NCI-H2227 (cell line): ENCODE data around the gene RUNDC1.
"Not testable (repeated sequence)": the region's sequence is repeated elsewhere in the genome, so short reads cannot be mapped to it uniquely, and the experiment has no call there.

Experiments used
- DNase-seq: peaks from one replicate; lab custom pipeline; 2025; ENCODE audit not compliant: unreplicated experiment; lab: John Stamatoyannopoulos, UW

RUNDC1 gene

DNA sequence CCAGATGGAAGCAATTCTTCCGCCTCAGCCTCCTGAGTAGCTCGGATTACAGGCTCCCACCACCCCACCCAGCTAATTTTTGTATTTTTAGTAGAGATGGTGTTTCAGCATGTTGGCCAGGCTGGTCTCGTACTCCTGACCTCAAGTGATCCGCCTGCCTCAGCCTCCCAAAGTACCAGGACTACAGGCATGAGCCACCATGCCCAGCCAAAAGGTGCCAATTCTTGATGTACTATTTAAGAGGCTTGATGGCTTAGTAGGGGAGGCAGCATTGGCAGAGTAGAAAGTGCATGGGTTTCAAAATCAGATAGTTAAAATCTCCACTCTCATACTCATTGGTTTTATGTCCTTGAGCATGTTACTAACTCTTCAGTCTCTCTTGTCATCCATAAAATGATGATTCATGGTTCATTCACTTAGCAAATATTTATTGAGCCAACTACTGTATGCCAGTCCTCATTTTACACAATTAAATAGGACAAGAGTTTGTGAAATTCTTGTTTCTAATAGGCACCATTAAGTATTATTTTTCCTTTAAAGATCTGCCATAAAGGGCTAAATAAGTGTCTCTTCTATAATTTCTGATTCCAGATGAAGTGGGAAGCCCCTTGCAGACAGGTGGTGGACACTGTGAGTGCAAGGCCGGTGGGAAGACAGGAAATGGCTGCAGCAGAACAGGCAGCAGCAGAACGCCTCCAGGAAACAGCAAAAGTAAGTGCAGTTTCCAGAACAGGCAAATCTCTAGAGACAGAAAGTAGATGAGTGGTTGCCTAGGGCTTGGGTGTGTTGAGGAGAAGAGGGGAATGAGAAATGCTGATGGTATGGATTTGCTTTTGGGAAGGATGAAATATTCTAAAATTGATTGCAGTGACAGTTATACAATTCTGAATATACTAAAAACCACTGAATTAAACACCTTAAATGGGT, 9.6 kb downstream of the RUNDC1 start:
- DNase-seq = no peak

DNA sequence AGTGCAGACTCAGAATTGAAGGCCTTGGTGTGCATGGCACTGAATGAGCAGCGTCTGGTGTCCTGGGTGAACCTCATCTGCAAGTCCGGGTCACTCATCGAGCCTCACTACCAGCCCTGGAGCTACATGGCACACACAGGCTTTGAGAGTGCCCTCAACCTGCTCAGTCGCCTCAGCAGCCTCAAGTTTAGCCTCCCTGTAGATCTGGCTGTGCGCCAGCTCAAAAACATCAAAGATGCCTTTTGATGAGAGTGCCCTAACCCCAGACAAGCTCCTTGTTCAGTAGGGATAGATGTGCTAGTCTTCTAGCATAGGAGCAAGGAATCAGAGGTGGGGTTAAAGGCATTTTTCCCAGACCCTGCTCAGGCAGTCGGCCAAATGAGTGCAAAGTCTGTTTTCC, 11.1 kb downstream of the RUNDC1 start:
- DNase-seq = no peak

DNA sequence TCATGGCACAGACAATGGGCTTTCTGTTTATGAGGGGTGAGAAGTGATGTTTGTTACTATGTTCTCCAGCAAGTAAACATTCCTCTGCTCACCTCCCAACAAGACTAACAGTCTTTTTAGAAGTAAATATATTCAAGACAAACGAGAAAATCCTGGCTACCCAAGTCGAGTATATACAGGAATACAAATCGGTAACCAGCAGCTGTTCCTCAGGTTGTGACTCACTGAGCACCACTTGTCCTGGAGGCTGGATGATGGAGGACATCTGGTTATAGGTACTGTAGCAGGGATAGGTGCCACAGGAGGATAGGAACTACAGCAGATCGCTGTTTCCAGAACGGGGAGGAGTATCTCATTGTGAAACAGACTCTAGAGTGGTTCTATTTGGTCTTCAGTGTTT, 12.5 kb downstream of the RUNDC1 start:
- DNase-seq = no peak

DNA sequence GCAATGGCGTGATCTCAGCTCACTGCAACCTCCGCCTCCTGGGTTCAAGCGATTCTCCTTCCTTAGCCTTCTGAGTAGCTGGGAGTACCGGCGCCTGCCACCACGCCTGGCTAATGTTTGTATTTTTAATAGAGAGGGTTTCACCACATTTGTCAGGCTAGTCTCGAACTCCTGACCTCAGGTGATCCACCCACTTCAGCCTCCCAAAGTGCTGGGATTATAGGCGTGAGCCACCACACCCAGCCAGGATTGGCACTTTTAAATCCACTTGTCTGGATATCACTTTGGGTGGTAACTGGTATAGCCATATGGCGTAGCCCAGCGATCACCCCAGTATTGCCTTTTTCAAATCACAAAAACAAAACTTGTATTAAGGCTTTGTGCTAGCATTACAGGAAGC, 13.5 kb downstream of the RUNDC1 start:
- DNase-seq = not testable (repeated sequence)

DNA sequence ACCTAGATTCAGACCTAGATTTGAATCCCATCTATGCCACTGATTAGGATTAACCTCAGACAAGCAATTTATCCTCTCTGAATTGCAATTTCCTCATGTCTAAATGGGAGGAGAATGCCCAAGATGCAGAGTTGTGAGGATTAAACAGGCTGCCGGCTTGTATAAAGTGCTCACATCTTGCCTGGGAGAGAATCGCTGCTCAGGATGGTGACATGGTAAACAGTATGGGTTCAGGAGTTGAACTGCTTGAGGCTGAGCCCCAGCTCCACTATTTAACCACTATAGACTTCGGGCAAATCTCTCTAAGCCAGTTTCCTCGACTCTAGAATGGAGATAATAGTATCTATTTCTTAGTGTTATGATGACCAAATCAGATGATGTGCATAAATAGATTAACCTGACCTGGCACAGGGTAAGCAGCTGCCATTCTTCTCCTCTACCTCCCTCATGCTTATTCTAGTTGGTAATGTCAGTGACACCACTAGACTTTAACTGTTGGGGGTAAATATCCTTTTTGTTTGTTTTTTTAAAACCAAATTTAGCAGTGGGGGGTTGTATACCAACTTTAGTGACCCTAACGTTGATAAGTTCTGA, 17.1 kb downstream of the RUNDC1 start:
- no peak for DNase-seq

DNA sequence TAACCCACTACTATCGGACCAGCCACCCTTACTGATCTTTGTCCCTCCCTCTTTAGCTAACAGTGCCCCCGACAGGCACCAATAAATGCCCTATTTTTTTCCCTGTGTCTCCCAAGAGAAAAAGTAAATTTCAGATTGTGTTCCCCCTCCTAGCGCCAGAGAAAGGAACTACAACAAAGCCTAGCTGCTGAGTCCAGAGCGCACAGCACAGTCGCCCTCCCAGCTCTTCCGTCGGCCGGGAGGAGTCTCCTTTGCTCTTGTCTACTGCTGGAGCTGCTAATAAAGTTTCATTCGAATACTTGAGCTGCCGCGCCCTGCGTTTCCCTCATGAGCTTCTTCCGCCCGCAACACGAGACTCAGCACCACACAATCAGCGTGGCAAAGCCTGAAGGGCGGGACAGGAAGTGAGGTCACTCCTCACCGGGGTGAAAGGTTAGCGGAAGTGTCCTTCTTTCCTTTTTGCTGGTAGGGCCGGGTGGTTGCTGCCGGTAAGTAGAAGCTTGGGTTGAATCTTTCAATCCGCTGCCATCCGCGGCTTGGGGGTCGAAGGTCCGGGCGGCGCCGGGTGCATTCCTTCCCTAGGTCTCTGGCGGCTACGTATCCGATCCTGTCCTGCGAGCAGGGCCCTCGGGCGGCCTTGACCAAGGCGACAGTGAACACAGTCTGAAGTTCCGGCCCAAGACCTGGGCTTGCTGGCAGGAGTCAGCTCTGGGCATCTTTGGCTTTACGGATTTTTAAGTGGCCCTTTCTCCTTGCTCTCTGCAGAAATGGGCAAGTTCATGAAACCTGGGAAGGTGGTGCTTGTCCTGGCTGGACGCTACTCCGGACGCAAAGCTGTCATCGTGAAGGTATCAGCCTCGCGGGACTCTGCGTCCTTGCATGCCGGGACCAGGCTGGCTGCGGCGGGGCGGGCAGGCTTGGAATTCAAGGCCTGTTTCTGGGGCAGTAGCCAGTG, 17.9 kb downstream of the RUNDC1 start, which contains the start of gene RPL27:
RPL27 (plus strand) TSS at position 436 of the 955 bp plus-strand sequence; CDS start at position 768, 332 bp downstream.
- peak; percentile 99 for DNase-seq

DNA sequence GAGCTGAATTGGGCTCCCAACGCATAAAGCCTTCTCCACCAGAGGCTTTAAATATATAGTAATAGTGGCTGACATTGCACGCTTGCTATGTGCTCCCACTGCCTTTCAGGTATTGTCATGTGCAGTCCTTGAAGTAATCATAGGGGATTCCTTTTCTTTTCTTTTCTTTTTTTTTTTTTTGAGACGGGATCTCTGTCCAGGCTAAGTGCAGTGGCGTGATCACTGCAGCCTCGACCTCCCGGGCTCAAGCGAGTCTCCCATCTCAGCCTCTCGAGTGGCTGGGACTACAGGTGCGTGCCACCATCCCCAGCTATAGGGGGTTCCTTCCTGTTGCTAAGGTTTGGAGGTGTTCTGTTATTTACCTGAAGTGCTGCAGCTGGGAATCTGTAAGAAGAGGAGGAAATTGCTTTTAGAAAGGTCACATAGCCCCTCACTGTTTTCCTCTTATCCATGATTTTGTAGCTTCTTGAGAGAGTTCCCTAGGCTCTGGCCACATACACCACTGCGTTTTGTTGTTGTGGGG, 18.7 kb downstream of the RUNDC1 start:
- no peak for DNase-seq

DNA sequence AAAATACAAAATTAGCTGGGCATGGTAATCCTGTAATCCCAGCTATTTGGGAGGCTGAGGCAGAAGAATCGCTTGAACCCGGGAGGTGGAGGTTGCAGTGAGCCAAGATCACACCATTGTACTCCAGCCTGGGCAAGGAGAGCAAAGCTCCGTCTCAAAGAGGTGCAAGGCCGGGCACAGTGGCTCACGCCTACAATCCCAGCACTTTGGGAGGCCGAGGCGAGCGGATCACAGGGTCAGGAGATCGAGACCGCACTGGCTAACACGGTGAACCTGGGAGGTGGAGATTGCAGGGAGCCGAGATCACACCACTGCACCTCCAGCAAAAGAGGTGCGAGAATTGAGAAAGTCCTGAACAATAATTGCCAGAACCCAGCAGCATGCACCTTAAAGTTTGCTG, 20.5 kb downstream of the RUNDC1 start:
- not testable (repeated sequence) for DNase-seq

DNA sequence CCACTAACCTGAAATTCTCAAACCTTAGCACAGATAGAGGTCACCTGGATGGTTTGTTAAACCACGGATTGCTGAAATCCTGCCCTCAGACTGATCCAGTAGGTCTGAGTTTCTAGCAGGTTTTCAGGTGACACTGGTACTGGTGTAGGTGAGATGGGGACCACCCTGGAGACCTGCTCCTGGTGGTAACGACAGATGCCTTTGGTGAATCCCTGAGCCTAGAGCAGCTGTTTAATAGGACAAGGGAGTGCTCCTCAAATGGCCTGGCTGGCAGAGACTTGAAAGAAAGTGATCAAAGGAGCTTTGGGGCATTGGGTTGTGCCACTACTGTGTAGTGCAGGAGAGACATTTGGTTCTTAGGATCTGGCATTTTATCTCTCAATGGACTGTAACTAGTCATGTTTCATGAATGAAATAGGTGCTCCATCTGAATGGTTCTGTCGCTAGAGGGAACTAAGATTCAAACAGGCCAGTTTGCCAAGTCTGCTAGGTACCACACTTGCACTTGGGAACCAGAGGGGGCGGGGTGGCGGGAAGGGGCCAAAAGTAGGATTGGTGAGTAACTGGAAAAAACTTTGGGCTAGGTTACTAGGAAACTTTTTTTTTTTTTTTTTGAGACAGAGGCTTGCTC, 23.3 kb downstream of the RUNDC1 start:
- no peak for DNase-seq

DNA sequence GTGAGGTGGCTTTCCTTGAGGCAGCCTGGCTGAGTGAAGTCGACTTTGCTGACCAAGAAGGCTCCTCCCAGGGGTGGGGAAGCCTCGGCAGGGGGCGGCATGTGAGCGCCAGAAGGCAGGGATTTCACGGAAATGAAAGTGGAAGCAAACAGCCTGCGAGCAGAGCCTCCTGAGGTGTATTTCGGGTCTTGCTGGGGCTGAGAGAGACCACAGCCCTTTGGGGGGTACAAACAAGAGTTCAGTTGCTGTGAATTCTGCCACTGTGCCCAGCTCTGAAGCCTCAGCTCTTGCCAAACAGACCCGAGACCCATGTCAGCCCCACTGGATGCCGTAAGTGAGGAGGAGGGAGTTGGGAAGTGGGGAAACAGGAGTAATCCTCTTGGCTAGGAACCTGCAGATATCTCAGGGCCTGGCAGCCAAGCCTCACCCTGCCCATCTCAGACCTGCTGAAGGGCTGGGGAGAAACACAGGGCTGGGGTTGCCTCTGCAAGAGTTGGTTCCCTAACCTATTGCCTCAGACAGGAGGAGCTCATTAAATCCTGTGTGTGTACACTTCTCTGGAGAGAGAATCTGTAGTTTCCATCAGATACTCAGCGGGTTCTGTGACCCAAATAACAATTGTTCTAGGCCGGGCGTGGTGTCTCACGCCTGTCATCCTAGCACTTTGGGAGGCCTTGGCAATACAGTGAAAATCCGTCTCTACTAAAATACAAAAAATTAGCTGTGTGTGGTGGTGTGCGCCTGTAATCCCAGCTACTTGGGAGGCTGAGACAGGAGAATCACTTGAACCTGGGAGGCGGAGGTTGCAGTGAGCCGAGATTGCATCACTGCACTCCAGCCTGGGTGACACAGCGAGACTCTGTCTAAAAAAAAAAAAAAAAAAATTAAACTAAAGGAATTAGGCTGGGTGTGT, 26.5 kb downstream of the RUNDC1 start, which contains the start of gene IFI35:
IFI35 (plus strand) TSS at position 146 of the 913 bp plus-strand sequence; CDS start at position 310, 164 bp downstream.
- peak; percentile 82 for DNase-seq

DNA sequence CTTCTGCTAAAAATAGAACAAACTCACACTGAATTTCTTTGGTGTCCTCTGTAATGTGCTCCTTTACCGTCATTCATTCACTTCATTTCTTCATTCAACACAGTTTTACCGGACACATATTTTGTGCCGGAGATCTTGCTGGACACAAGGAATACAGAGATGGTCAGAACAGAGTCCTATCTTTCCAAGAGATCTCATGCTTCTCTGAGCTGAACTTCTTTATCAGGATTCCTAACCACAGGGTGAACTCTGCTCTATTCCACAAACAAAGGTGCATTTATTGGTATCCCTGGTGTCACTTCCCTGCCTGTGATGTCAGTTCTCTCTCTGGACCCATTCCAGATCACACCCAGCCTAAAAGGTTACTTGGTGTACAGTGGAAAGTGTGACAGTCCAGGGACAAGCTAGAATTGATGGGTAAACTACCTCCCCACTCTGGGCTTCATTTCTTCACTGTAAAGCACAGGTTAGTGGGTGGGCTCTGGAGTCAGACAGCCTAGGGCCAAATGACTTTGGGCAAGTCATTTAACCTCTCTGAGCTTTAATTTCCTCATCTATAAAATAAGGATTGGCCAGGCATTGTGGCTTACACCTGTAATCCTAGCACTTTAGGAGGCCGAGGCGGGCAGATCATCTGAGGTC, 30.4 kb downstream of the RUNDC1 start:
- DNase-seq = no peak

DNA sequence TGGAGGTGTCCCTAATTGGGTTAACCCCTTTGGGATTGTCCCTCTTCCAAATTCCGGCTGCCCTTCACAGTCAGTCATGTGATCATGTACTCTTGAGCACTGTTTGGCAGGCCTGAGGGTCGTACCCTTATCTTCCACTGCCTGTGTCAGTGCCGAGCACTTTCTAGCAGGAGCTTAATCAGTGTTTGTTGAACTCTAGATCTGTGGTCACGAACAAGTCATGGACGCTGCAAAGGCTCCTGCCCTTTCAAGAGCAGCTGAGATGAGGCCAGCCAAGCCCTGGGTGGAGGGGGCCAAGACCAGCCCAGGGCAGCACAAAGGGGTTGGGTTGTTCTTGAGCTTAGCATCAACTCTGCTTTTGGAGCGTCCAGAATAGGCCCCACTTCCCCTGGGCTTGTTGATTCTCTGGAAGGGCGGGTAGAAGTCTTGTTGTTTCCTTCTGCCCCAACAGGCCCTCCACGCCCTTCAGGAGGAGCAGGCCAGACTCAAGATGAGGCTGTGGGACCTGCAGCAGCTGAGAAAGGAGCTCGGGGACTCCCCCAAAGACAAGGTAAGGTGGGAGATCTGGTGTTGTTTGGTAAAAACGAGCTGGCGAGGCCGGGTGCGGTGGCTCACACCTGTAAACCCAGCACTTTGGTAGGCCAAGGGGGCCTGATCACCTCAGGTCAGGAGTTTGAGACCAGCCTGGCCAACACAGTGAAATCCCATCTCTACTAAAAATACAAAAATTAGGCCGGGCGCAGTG, 31.5 kb downstream of the RUNDC1 start:
- DNase-seq = no peak

DNA sequence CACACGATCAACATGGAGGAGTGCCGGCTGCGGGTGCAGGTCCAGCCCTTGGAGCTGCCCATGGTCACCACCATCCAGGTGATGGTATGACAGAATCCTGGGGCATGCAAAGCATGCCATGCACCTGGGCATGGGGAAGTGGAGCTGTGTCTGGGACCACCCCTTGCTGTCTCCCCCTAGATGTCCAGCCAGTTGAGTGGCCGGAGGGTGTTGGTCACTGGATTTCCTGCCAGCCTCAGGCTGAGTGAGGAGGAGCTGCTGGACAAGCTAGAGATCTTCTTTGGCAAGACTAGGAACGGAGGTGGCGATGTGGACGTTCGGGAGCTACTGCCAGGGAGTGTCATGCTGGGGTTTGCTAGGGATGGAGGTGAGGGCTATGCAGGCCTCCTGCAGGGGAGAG, 32.9 kb downstream of the RUNDC1 start:
- DNase-seq = no peak

DNA sequence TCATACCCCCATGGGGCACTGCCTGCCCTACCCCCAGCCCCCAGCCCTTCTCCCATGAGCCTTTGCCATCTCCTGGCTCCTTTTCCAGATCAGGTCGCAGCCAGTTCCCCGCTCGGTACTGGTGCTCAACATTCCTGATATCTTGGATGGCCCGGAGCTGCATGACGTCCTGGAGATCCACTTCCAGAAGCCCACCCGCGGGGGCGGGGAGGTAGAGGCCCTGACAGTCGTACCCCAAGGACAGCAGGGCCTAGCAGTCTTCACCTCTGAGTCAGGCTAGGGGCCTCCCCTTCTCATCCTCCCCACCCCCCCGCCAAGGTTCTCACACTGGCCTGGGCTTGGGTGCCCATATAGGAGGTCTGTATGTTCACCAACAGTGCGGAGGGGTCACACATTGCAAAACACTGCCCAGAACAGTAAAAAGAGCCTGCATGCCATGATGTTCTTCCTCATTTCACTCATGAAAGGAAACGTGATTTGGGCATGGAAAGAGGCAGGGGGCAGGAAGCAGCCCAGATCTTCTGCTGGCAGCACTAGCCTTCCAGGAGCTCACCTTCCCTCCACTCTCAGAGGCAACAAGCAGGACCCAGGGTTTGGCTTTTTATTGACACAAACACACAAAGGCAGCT, 33.8 kb downstream of the RUNDC1 start:
- no peak for DNase-seq

DNA sequence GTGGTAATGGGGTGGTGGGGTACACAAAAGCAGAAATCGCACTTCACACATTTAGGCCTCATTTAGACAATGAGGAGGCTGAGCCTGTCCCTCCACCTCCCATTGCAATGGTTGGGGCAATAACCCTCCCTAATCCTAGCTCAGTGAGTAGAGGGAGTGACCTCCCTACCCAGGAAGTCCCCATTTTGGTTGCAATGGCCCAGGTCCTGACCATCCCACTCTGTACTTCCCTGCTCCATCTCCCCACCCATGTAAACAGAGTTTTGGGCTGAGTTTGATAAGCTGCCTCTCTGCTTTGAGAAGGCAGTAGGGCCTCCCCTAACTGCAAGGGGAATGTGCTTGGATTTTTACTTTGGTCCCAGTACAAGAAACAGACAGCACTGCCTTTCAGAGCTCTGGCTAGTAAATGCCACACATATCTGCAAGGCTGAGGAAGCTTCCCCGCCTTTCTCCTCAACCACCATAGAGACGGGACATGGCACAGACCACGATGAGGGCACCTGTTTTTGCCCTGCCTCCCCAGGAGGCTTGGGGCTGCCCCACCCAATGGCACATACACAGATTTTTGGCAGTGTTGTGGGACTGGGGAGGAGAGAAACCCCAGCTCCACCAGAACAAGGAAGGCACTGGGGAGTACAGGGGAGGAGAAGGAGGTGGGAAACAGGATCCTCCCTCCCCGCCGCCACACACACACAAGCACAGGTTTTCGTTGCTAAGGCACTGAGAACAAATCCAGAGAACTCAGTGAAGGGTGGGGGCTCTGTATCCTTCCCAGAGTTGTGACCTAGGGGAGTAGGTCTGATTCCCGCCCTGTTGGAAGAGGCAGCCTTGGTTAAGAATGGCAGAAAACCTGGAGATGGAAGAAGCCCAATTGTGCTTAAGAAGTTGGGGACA, 34.5 kb downstream of the RUNDC1 start:
- no peak for DNase-seq

DNA sequence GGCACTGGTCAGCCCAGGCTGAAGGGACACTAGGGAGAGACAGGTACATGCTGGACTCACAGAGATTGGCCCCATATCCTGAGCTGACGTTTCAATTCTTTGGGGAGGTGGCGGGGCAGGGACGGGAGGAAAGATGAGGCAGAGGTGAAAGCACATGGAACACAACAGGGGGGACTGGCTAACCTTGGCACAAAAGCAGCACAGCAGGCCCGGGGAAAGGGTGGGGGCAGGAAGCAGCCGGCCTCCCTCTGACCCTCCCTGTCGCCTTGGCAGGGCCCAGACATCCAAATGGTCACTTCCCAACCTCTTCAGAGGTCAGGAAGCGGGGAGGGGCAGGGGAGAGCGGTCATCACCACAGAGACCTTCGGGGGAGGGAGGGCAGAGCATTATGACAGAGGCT, 35.2 kb downstream of the RUNDC1 start:
- no peak for DNase-seq

DNA sequence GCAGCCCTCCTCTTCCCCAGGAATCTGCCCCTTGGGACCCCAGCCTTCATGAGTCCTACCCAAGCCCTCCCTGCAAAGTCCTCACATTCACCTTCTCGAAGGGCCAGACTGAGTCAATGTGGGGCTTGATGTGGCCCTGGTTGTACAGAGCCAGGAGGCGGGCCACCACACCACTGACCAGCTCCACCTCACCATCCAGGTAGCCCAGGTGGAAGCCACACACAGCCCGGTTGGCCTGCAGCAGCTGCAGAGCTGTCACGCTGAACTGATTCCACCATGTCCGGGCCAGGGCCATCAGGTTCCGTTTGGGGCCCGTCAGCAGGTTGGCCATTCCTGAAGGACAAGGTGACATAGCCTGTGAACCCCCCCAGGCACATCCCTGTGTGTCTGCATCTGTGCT, 35.9 kb downstream of the RUNDC1 start:
- DNase-seq = no peak
